Activated CD8-positive, alpha-beta memory T cell treated with anti-CD3 and anti-CD28 coated beads, Interleukin-2, amount 50 U/mL, for 24 hours (primary cell): ENCODE measurements around the gene ZFHX2.
A peak's percentile ranks its signal among the peaks of the same experiment; 100 is the strongest.

Source experiments
- DNase-seq: peaks from one replicate; pipeline ENCODE4 v3.0.0-alpha.2; 2020; ENCODE audit errors: extremely low read depth

The ZFHX2 gene

GRCh38 chr14:23518709-23519108 lies 32.9 kb downstream of the ZFHX2 start:
- no peak for DNase-seq

- no peak for DNase-seq
These were observed 33.8 kb downstream of the ZFHX2 start for GRCh38 chr14:23517650-23518326.

- DNase-seq = no peak
These were observed 37.0 kb downstream of the ZFHX2 start for GRCh38 chr14:23514644-23514957.

GRCh38 chr14:23513818-23514643 lies 37.5 kb downstream of the ZFHX2 start:
- DNase-seq = no peak

GRCh38 chr14:23513005-23513817 lies 38.4 kb downstream of the ZFHX2 start:
- DNase-seq = no peak

- DNase-seq = no peak
These were observed 39.4 kb downstream of the ZFHX2 start for GRCh38 chr14:23512156-23512555.

GRCh38 chr14:23494223-23494622 lies 57.3 kb downstream of the ZFHX2 start:
- DNase-seq = no peak

- no peak for DNase-seq
These were observed 58.8 kb downstream of the ZFHX2 start for GRCh38 chr14:23492618-23493272.

GRCh38 chr14:23487216-23487615 lies 64.3 kb downstream of the ZFHX2 start:
- no peak for DNase-seq

- no peak for DNase-seq
These were observed 65.5 kb downstream of the ZFHX2 start for GRCh38 chr14:23486036-23486435.

- no peak for DNase-seq
These were observed 66.2 kb downstream of the ZFHX2 start for GRCh38 chr14:23485326-23485725.

- no peak for DNase-seq
These were observed 68.2 kb downstream of the ZFHX2 start for GRCh38 chr14:23483236-23483854.

GRCh38 chr14:23482823-23483148 lies 68.8 kb downstream of the ZFHX2 start:
- no peak for DNase-seq

GRCh38 chr14:23481979-23482822 lies 69.4 kb downstream of the ZFHX2 start:
- DNase-seq = no peak

GRCh38 chr14:23481362-23481970 lies 70.1 kb downstream of the ZFHX2 start:
- no peak for DNase-seq

- peak; percentile 12 for DNase-seq
These were observed 73.3 kb downstream of the ZFHX2 start for GRCh38 chr14:23478109-23478759.

- DNase-seq = no peak
These were observed 80.6 kb downstream of the ZFHX2 start for GRCh38 chr14:23470947-23471346.
